DND-41 (cell line): ENCODE measurements around the gene LRRC3.
"Not testable (repeated sequence)": the region's sequence is repeated elsewhere in the genome, so short reads cannot be mapped to it uniquely, and the experiment has no call there.

Experiments used
- ATAC-seq: fragments of 200-7000 bp; cut with Tn5 transposase; 3 replicates; pipeline ENCODE4 v1.9.1; 2021; ENCODE audit warnings: low read depth; ENCODE audit not compliant: insufficient read depth
- DNase-seq: peaks from one replicate; pipeline ENCODE4 v3.0.0-alpha.2; 2020
- H2AFZ ChIP-seq: 2 replicates; pipeline ENCODE4 v1.6.0; 2012; ENCODE audit warnings: low read depth, low read length
- H3K27ac ChIP-seq: 2 replicates; pipeline ENCODE4 v1.5.1; 2012; ENCODE audit warnings: low read length, inconsistent platforms
- H3K27me3 ChIP-seq: fragments of 200-600 bp; sonication (generic); 2 replicates; pipeline ENCODE4 v1.6.0; 2012; ENCODE audit warnings: low read length, mild to moderate bottlenecking, inconsistent platforms; ENCODE audit not compliant: insufficient read depth, poor library complexity
- H3K36me3 ChIP-seq: 2 replicates; pipeline ENCODE4 v1.5.1; 2012; ENCODE audit warnings: low read length, inconsistent platforms; ENCODE audit not compliant: insufficient read depth
- H3K4me1 ChIP-seq: 2 replicates; pipeline ENCODE4 v1.5.1; 2012; ENCODE audit warnings: mild to moderate bottlenecking, low read length; ENCODE audit not compliant: insufficient read depth
- H3K4me2 ChIP-seq: 2 replicates; pipeline ENCODE4 v1.6.0; 2012; ENCODE audit warnings: mild to moderate bottlenecking, moderate library complexity, low read length, inconsistent platforms; ENCODE audit not compliant: insufficient read depth
- H3K4me3 ChIP-seq, 2 experiments: fragments of 200-600 bp in 1 of 2; shearing (Covaris generic) in 1 of 2; 2 replicates each; pipeline ENCODE4 v1.5.1; 2012 to 2016; ENCODE audit warnings: inconsistent platforms in 2 of 2, low read length in 2 of 2, mild to moderate bottlenecking in 2 of 2, low read depth in 1 of 2, moderate library complexity in 1 of 2
- H3K79me2 ChIP-seq: 2 replicates; pipeline ENCODE4 v1.6.0; 2012; ENCODE audit warnings: low read length, inconsistent platforms; ENCODE audit not compliant: insufficient read depth
- H3K9ac ChIP-seq: 2 replicates; pipeline ENCODE4 v1.6.0; 2012; ENCODE audit warnings: low read depth, mild to moderate bottlenecking, inconsistent platforms, low read length, moderate library complexity
- H3K9me3 ChIP-seq: 2 replicates; pipeline ENCODE4 v1.5.1; 2012; ENCODE audit warnings: low read length, moderate library complexity, mild to moderate bottlenecking, inconsistent platforms; ENCODE audit not compliant: insufficient read depth, severe bottlenecking
- H4K20me1 ChIP-seq: 2 replicates; pipeline ENCODE4 v1.6.0; 2012; ENCODE audit warnings: low read length; ENCODE audit not compliant: insufficient read depth
- CTCF ChIP-seq: IDR thresholded peaks from 2 replicates; pipeline ENCODE4 v1.5.1; 2012; ENCODE audit warnings: borderline replicate concordance, low read length, moderate library complexity, mild to moderate bottlenecking; ENCODE audit not compliant: poor library complexity, severe bottlenecking; ENCODE audit errors: extremely low read depth
- EZH2 ChIP-seq: IDR thresholded peaks from 3 replicates; pipeline ENCODE4 v1.6.1; 2012; ENCODE audit warnings: borderline replicate concordance, low read depth, mild to moderate bottlenecking, moderate library complexity, low read length, inconsistent platforms; ENCODE audit not compliant: severe bottlenecking

Gene LRRC3

GRCh38 chr21:44414291-44415072, 40.8 kb upstream of the LRRC3 start:
- no peaks in the 10 kb centered on the region for H3K27me3 ChIP-seq
- H2AFZ ChIP-seq = no peak overlapping the region
- DNase-seq = no peak
- ATAC-seq = no peak
- peaks cover 9% of the 10 kb centered on the region for H3K9me3 ChIP-seq
- no peaks in the 10 kb centered on the region for H4K20me1 ChIP-seq
- no peak overlapping the region for H3K9ac ChIP-seq
- no peak overlapping the region for H3K4me3 ChIP-seq
- no peaks in the 10 kb centered on the region for H3K36me3 ChIP-seq
- H3K79me2 ChIP-seq = no peaks in the 10 kb centered on the region
- no peak overlapping the region for H3K4me2 ChIP-seq
- no peak overlapping the region for H3K27ac ChIP-seq
- no peaks in the 10 kb centered on the region for H3K4me1 ChIP-seq
- no peak for TF ChIP-seq EZH2
- TF ChIP-seq CTCF = no peak

- Histone ChIP-seq H3K9ac (no peak overlapping the region), H3K4me1 (no peaks in the 10 kb centered on the region), H3K79me2 (no peaks in the 10 kb centered on the region), H3K4me2 (no peak overlapping the region), H3K27ac (no peak overlapping the region), H3K9me3 (peaks cover 9% of the 10 kb centered on the region), H3K36me3 (no peaks in the 10 kb centered on the region), H3K4me3 (no peak overlapping the region), H2AFZ (no peak overlapping the region), H4K20me1 (no peaks in the 10 kb centered on the region), H3K27me3 (no peaks in the 10 kb centered on the region)
- TF ChIP-seq CTCF = no peak
- DNase-seq (no peak), ATAC-seq (no peak)
Observed at GRCh38 chr21:44415073-44416025, 40.0 kb upstream of the LRRC3 start.

GRCh38 chr21:44416193-44416592, 39.1 kb upstream of the LRRC3 start:
- no peaks in the 10 kb centered on the region for H4K20me1 ChIP-seq
- H3K9ac ChIP-seq = no peak overlapping the region
- TF ChIP-seq CTCF (no peak), EZH2 (no peak)
- H3K4me2 ChIP-seq = no peak overlapping the region
- no peaks in the 10 kb centered on the region for H3K79me2 ChIP-seq
- no peak overlapping the region for H2AFZ ChIP-seq
- DNase-seq (no peak), ATAC-seq (no peak)
- H3K27me3 ChIP-seq = no peaks in the 10 kb centered on the region
- H3K27ac ChIP-seq = no peak overlapping the region
- peaks cover 9% of the 10 kb centered on the region for H3K9me3 ChIP-seq
- H3K4me1 ChIP-seq = no peaks in the 10 kb centered on the region
- no peaks in the 10 kb centered on the region for H3K36me3 ChIP-seq
- H3K4me3 ChIP-seq = no peak overlapping the region

- H3K9me3 ChIP-seq, H3K27me3 ChIP-seq, H2AFZ ChIP-seq, H3K4me2 ChIP-seq, H3K36me3 ChIP-seq, H3K9ac ChIP-seq, H3K79me2 ChIP-seq, H4K20me1 ChIP-seq, ATAC-seq, H3K27ac ChIP-seq, H3K4me1 ChIP-seq, DNase-seq, H3K4me3 ChIP-seq: not testable (repeated sequence)
Observed at GRCh38 chr21:44417621-44418107, 37.6 kb upstream of the LRRC3 start.
